ENCODE measurements around the gene GDF15. TPM values are rescaled to one million over a fixed set of nuclear protein-coding genes. Genes with fewer than 3 reads are reported as not detected.

GDF15 gene
- total RNA-seq, 1 experiment from 2014 or later: 27.3 TPM

GRCh38 chr19:18340190-18340989 is 45.6 kb upstream of the GDF15 start, which contains the start of gene PGPEP1:
Gene PGPEP1, plus strand, starts transcription at chr19:18340598. Its CDS starts 84 bp downstream, at chr19:18340682.
- peaks cover 43% of the 10 kb centered on the region for H3K4me1 Mint-ChIP-seq
- TF ChIP-seq RORB (CRISPR knock-in tag; IDR thresholded peaks at IDR 0.05) (no peak), NFYB (CRISPR knock-in tag; conservative IDR thresholded peaks at IDR 0.05; ENCODE audit: low read depth) (no peak), HMGXB4 (CRISPR knock-in tag; IDR thresholded peaks at IDR 0.05) (0 out of 2 replicates have a peak, but pooled peaks have one; percentile 52), SOX15 (CRISPR knock-in tag; IDR thresholded peaks at IDR 0.05) (no peak), SP1 (CRISPR knock-in tag; conservative IDR thresholded peaks at IDR 0.05) (peak; percentile 95), NR3C1 (CRISPR knock-in tag; conservative IDR thresholded peaks at IDR 0.05; ENCODE audit: low read depth) (no peak), ZNF281 (CRISPR knock-in tag; IDR thresholded peaks at IDR 0.05) (no peak), TEAD1 (CRISPR knock-in tag; IDR thresholded peaks at IDR 0.05) (no peak), PRDM15 (CRISPR knock-in tag; IDR thresholded peaks at IDR 0.05) (no peak), ATF2 (CRISPR knock-in tag; IDR thresholded peaks at IDR 0.05; ENCODE audit: borderline replicate concordance, low read depth) (no peak), E2F5 (CRISPR knock-in tag; IDR thresholded peaks at IDR 0.05) (peak; percentile 60; the same call in 1 of the 2 replicates), E2F1 (CRISPR knock-in tag; IDR thresholded peaks at IDR 0.05) (no peak), ZNF263 (CRISPR knock-in tag; IDR thresholded peaks at IDR 0.05; ENCODE audit: low read depth) (no peak)
- TF ChIP-seq, protein P1, sequence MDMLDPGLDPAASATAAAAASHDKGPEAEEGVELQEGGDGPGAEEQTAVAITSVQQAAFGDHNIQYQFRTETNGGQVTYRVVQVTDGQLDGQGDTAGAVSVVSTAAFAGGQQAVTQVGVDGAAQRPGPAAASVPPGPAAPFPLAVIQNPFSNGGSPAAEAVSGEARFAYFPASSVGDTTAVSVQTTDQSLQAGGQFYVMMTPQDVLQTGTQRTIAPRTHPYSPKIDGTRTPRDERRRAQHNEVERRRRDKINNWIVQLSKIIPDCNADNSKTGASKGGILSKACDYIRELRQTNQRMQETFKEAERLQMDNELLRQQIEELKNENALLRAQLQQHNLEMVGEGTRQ (CRISPR knock-in tag; IDR thresholded peaks at IDR 0.05): no peak
- TF ChIP-seq, protein P2, sequence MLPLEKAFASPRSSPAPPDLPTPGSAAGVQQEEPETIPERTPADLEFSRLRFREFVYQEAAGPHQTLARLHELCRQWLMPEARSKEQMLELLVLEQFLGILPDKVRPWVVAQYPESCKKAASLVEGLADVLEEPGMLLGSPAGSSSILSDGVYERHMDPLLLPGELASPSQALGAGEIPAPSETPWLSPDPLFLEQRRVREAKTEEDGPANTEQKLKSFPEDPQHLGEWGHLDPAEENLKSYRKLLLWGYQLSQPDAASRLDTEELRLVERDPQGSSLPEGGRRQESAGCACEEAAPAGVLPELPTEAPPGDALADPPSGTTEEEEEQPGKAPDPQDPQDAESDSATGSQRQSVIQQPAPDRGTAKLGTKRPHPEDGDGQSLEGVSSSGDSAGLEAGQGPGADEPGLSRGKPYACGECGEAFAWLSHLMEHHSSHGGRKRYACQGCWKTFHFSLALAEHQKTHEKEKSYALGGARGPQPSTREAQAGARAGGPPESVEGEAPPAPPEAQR (CRISPR knock-in tag; IDR thresholded peaks at IDR 0.05): 0 out of 2 replicates have a peak, but pooled peaks have one; percentile 44
- TF ChIP-seq, protein P3, sequence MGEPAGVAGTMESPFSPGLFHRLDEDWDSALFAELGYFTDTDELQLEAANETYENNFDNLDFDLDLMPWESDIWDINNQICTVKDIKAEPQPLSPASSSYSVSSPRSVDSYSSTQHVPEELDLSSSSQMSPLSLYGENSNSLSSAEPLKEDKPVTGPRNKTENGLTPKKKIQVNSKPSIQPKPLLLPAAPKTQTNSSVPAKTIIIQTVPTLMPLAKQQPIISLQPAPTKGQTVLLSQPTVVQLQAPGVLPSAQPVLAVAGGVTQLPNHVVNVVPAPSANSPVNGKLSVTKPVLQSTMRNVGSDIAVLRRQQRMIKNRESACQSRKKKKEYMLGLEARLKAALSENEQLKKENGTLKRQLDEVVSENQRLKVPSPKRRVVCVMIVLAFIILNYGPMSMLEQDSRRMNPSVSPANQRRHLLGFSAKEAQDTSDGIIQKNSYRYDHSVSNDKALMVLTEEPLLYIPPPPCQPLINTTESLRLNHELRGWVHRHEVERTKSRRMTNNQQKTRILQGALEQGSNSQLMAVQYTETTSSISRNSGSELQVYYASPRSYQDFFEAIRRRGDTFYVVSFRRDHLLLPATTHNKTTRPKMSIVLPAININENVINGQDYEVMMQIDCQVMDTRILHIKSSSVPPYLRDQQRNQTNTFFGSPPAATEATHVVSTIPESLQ (CRISPR knock-in tag; IDR thresholded peaks at IDR 0.05): no peak
- TF ChIP-seq, protein P4, sequence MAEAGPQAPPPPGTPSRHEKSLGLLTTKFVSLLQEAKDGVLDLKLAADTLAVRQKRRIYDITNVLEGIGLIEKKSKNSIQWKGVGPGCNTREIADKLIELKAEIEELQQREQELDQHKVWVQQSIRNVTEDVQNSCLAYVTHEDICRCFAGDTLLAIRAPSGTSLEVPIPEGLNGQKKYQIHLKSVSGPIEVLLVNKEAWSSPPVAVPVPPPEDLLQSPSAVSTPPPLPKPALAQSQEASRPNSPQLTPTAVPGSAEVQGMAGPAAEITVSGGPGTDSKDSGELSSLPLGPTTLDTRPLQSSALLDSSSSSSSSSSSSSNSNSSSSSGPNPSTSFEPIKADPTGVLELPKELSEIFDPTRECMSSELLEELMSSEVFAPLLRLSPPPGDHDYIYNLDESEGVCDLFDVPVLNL (CRISPR knock-in tag; IDR thresholded peaks at IDR 0.05; ENCODE audit: borderline replicate concordance, low read depth): no peak

More at GRCh38 chr19:18340190-18340989, 45.6 kb upstream of the GDF15 start, which contains the start of gene PGPEP1:
- Mint-ChIP-seq H3K27ac (peak within 1 kb of the TSS; percentile 96; the same call in 1 of the 2 replicates), H3K36me3 (peaks cover 4% of the 10 kb centered on the region; the same call in 1 of the 2 replicates), H3K27me3 (ENCODE audit: low read depth) (no peaks in the 10 kb centered on the region), H3K4me3 (peak within 1 kb of the TSS; percentile 79), H3K9me3 (no peaks in the 10 kb centered on the region)
- POLR2A ChIA-PET: interaction anchor here (0.6 to 1.5 kb wide), 2 partner anchors 53 to 59 kb away, joined by 5 to 10 read pairs; partner anchors contain the start of gene JUND
- ATAC-seq (peak; percentile 44), DNase-seq (ENCODE audit: low spot score) (peak; percentile 81)
- CTCF ChIA-PET: interaction anchor here (0.6 to 4.3 kb wide), 18 partner anchors 9 to 249 kb away, joined by 4 to 76 read pairs (median 7); partner anchors contain the start of genes IQCN, JUND, LSM4 and REX1BD

Measured in WTC11 (cell line).